Endothelial cell of umbilical vein (primary cell): ENCODE measurements around the gene TEAD3.

Source experiments
- CTCF ChIP-seq, 2 donors: IDR thresholded peaks; 1 replicate in 1 of 2; 2 replicates in 1 of 2; pipeline ENCODE4 v1.5.1; 2011; ENCODE audit warnings: low read length in 2 of 2, mild to moderate bottlenecking in 2 of 2, moderate library complexity in 2 of 2, control low read depth in 1 of 2, inconsistent platforms in 1 of 2, low read depth in 1 of 2; ENCODE audit not compliant: insufficient read depth in 1 of 2; ENCODE audit errors: extremely low read depth in 1 of 2
- EZH2 ChIP-seq: IDR thresholded peaks from 2 replicates; pipeline ENCODE4 v1.6.1; 2012; ENCODE audit warnings: borderline replicate concordance, low read depth, mild to moderate bottlenecking, moderate library complexity, low read length, inconsistent platforms; ENCODE audit not compliant: severe bottlenecking
- FOS ChIP-seq: IDR thresholded peaks from 2 replicates; pipeline ENCODE4 v1.6.1; 2011; ENCODE audit warnings: mild to moderate bottlenecking, low read length, moderate library complexity, borderline replicate concordance; ENCODE audit not compliant: insufficient read depth
- GATA2 ChIP-seq: IDR thresholded peaks from 2 replicates; pipeline ENCODE4 v1.7.0; 2011; ENCODE audit warnings: low read depth, mild to moderate bottlenecking, moderate library complexity, mixed read lengths, low read length; ENCODE audit not compliant: insufficient read length, insufficient read depth
- JUN ChIP-seq: IDR thresholded peaks from 2 replicates; pipeline ENCODE4 v1.6.1; 2011; ENCODE audit warnings: borderline replicate concordance, low read depth; ENCODE audit not compliant: insufficient read length, insufficient read depth
- MAX ChIP-seq: IDR thresholded peaks from 2 replicates; pipeline ENCODE4 v1.6.1; 2011; ENCODE audit not compliant: insufficient read depth, insufficient read length
- MYC ChIP-seq: IDR thresholded peaks from one replicate; pipeline ENCODE4 v1.6.1; 2011; ENCODE audit warnings: mild to moderate bottlenecking, low read depth, low read length
- POLR2A ChIP-seq: IDR thresholded peaks from 2 replicates; pipeline ENCODE4 v1.6.1; 2012; ENCODE audit warnings: low read depth, mild to moderate bottlenecking, control low read depth, low read length
- POLR2AphosphoS5 ChIP-seq: IDR thresholded peaks from 2 replicates; pipeline ENCODE4 v1.6.1; 2012; ENCODE audit warnings: low read depth, mild to moderate bottlenecking, control low read depth, low read length, moderate library complexity; ENCODE audit not compliant: insufficient read depth

- no peak for TF ChIP-seq POLR2A
- TF ChIP-seq MAX: no peak
- no peak for TF ChIP-seq FOS
- no peak for TF ChIP-seq CTCF (IDR thresholded peaks at IDR 0.05; ENCODE audit: extremely low read depth in 1 of 2, insufficient read depth in 1 of 2, low read depth in 1 of 2, low read length in 2 of 2)
- TF ChIP-seq POLR2AphosphoS5: no peak
- TF ChIP-seq EZH2: no peak
- TF ChIP-seq JUN: no peak
- no peak for TF ChIP-seq MYC
- TF ChIP-seq GATA2: no peak
These were observed 69.4 kb downstream of the TEAD3 start for GRCh38 chr6:35427435-35427834.
